Skin of body (tissue), 2 donors: ENCODE results near the gene PGAM2. TPM values are rescaled to one million over a fixed set of nuclear protein-coding genes. Genes with fewer than 3 reads are reported as not detected.

Experiments used
- DNase-seq: peaks from one replicate; lab custom pipeline; 2025; lab: John Stamatoyannopoulos, UW
- total RNA-seq: library from RNA; depleted of rRNA; stranded (reverse); fragments of >200 nt; gene quantifications from one replicate; pipeline ENCODE4 v1.2.3, GENCODE V29; 2014

PGAM2 gene
- total RNA-seq, 1 donor from 2014 or later, result 45.8 TPM

DNA sequence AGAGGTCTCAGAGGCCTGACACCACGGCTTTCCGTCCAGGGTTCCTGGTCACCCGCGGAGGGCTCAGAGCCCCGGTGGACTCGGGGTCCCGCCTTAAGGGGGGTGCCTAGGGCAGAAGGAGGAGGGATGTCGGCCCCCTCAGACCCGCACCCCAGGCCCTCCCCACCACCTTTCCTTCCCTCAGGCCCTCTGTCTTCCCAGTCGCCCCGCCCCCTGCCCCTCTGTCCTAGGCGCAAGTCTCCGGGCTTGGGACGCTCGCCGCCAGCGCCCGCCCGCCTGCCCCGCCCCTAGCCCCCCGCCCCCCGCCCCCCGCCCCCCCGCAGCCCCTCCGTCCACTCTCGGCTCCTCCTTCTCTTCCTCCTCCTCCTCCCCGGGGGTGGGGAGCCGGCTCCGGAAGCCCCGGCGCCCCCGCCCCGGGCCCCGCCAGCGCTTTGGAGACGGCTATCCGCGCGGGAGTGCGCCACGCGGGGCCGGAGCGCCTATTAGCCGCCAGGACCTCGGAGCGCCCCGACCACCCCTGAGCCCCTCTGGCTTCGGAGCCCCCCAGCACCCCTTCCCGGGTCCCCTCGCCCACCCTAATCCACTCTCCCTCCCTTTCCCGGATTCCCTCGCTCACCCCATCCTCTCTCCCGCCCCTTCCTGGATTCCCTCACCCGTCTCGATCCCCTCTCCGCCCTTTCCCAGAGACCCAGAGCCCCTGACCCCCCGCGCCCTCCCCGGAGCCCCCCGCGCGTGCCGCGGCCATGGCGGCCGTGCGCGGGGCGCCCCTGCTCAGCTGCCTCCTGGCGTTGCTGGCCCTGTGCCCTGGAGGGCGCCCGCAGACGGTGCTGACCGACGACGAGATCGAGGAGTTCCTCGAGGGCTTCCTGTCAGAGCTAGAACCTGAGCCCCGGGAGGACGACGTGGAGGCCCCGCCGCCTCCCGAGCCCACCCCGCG lies 38.8 kb upstream of the PGAM2 start, which contains the start of gene AEBP1:
TSS of gene AEBP1 (plus strand) at position 423 of the 937 bp plus-strand sequence. CDS start at position 744, 321 bp downstream.
- DNase-seq, result no peak

DNA sequence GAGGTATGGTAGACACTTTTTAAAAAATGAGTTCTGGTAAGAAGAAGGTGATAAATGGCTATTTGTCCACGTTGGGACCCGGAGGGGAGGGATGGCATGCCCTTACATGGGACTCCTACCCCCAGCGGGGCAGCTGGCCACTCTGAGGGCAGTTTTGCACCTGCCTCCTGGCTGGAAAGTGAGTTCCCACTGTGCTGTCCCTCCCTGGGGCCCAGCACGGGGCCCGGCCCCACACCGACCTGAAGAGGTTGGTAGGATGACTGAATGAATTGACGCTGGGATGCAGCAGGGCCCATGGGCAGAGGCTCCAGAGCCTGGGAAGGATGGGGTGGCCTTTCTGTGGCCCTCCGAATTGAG lies 38.2 kb upstream of the PGAM2 start:
- no peak for DNase-seq

DNA sequence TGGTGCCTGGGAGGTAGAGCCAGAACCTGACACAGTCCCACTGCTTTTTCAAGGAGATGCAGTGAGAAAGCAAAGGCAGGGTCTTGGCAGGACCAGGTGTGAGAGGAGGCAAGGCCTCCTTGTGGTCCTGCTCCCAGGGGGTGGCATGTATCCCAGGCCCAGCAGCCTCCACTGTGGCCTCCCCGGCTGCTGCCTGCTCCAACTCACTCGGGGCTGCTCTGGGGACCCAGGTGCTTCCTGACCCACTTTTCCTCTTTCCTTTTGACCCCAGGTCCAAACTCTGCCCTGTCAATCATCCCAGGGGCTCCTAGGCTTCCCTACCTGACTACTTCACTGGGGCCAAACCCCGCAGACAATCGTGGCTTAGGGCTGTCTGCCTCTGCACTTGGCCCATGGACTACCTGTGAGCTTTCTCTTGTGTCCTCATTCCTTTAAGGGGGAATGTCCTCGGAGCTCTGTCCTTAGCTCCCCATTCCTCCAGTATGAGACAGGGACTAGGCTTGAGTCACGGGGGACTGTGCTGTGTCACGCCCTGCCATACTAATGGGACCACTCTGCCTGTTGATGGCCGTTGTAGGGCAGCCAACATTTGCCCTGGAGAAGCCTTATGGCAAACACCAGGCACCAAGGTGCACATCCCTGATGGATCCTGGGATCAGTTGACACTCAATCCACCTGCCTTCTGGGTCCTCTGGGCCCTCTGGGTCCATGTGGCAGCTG lies 37.6 kb upstream of the PGAM2 start:
- no peak for DNase-seq

DNA sequence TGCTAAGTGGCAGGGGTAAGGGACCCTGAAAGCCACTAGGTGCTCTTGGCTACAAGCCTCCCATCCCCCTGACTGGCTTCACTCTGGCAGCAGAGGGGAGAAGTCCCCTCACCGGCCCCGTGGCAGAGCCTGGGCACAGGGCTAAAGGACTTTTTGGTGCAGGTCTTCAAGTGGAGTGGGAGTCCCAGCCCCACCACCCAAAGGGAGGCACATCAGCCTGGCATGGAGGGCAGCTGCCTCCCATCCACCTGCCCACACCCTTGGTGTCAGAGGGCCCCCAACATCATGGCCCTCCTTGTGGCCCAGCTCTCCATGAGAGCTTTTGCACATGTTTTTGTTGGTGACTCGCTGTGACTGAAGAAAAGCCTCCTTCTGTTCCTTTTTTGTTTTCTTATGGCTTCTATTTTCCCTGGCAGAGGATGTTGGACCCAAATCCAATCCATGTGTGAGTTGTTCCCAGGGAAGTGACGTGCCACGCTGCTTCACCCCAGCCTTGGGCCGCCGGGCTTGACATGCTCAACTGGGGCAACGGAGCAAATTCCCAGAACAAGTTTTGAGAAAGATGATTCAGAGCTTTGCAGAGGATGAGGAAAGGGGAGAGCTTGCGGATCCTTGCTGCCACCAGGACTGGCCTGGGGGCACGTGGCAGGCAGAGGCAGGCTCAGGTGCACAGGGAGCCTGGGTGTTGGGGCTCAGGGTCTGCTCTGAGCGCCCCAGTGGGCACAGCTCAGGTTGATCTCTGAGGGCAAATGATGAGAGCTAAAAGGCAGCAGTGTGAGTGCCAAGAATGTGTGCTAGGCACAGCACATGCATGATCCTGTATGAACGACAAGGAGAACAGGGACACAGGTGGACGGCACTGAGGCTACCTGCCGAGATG lies 36.8 kb upstream of the PGAM2 start:
- DNase-seq, result peak; percentile 65

DNA sequence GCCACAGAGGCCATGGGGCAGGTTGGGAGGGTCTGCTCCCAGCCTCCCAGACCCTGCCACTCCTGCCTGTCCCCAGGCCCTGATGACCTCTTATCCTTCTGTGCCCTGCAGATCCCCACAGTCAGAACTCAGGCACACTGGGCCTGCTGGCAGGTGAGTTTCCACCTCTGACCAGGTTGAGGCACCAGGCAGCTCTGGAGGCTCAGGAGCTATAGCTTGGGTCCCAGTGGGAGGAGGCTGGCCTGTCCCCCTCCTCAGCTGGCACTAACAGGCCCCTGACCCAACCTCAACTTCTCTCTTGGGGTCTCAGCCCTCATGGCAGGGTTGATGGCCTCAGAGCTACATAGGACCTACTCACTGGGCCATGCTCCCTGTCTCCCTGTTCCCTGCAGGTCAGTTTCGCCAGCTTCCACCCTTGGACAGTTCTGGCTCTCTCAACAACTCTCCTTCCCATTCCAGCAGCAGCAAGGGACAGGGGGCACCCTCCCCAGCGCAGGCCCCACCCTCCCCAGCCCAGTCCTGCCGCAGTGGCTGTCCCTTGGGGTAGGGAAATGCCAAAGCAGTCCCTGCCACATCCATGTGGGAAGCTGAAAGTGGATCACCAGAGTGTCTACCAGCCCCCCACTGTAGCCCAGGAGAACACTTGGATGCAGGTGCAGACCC lies 36.1 kb upstream of the PGAM2 start:
- no peak for DNase-seq

DNA sequence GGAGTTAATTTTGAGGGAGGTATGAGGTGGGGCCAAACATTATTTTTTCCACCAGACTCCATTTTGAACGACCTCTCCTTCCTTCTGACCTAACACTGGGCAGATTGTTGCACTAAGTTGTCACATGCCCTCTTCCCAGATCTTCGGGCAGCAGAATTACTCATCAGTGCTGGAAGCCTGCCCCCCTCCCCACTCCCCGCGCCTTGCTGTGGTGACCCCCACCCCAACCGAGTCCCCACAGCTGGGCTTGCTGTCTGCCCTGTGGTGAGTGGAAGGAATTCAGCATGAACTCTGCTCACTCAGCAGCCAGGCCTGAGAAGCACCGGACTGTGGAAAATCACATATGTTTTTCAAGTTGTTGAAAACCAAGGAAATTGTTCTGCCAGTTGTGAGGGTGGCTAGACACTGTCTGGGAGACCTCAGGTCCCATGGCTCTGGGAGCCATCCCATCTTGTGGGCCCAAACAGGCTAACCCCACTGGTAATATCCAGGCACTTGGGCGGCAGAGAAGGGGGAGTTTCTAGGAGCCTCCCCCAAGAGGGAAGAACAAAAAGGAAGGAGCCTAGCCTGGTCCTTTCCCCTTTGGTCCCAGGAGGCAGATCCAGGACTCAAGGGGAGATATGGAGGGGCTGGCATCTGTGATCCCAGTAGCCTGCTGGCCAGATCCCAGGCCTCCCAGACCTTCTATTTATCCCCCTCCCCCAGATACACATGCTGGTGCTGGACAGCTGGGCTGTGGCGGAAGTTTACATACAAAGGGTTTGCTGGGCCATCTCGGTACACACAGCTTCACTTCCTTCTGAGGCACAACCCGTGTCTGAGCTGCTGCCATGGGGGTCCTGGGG lies 35.3 kb upstream of the PGAM2 start:
- DNase-seq, result no peak

DNA sequence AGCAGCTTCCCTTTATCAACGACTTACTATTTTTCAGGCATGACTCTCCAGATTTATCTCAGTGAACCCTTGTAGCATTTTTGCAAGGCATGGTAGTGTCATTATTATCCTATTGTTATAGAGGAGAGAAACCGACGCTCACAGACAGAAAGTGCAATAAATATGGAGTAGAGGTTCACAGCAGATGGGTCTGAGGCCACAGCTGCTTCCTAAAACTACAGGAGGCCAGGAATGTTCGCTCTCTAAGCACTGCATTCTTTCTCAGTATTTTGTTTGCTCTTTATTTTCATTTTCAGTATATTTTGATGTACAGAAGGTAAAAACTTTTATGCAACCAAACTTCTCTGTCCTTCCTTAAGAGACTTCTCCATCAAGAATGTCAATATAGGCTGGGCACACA lies 34.3 kb upstream of the PGAM2 start:
- peak; percentile 22 for DNase-seq

DNA sequence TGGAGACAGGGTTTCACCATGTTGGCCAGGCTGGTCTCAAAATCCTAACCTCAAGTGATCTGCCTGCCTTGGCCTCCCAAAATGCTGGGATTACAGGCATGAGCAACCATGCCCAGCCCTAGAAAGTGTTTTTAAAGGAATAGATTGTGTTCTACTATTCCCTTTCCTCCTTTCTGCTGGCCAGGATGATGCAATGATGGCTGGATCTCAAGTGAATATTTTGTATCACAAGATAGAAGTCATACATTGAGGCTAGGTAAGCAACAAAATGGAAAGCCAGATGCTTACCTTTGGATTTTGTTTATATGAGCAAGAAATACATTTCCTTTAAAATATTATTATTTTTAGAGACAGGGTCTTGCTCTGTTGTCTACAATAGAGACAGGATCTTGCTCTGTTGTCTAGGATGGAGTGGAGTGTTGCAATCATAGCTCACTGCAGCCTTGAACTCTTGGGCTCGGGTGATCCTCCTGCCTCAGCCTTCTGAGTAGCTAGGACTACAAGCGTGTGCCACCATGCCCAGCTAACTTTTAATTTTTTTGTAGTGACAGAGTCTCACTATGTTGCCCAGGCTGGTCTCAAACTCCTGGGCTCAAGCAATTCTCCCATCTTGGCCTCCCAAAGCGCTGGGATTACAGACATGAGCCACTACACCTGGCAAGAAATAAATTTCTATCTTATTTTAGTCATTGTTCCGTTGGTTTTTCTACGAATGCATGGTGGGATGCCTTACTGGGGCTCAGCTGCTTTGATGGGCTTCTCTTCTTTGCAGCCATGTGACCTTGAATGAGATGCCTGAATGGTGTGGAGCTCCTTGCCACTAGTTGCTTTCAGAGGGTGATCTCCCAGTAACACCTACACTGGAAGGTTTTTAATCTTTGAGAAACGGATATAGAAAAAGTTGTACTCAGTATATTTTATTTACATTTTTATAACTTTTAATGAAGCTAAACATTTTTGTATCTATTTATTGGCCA lies 33.0 kb upstream of the PGAM2 start:
- no peak for DNase-seq

DNA sequence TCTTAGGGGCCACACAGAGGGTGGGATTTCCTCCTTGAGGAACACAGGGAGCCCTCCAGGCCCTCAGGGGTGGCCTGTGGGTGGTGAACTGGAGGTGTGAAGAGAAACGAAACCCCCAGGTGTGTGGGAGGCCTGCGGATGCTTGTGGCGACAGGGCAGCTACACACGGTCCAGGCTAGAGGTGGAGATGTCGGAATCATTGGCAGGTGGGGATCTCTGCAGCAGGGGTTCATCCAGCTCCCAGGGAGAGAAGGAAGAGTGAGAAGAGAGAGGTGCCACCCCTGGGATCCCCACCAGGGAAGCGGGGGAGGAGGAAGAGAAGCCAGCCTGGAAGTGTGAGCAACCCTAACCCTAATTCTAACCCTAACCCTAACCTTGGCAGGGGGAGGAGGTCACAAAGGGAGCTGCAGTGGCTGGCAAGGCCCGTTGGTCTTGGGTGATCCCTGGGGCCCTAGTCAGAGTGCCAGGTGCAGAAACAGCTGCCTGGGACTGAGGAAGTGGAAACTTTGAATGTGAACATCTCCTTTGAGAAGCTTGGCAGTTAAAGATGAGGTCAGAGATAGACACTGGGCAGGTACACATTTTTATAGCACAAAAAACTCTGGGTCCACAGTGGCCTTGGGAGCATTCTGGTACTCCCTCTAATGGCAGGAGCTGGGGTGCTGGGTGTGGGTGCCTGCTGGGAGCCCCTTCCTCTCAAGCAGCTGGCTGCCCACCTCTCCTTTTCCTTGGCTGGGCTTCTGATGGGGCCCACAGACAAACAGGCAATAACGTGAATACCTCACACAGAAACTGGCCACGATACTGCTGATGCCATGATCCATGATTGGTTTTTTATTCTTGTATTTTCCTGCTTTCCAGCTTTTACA lies 31.9 kb upstream of the PGAM2 start:
- DNase-seq, result no peak

DNA sequence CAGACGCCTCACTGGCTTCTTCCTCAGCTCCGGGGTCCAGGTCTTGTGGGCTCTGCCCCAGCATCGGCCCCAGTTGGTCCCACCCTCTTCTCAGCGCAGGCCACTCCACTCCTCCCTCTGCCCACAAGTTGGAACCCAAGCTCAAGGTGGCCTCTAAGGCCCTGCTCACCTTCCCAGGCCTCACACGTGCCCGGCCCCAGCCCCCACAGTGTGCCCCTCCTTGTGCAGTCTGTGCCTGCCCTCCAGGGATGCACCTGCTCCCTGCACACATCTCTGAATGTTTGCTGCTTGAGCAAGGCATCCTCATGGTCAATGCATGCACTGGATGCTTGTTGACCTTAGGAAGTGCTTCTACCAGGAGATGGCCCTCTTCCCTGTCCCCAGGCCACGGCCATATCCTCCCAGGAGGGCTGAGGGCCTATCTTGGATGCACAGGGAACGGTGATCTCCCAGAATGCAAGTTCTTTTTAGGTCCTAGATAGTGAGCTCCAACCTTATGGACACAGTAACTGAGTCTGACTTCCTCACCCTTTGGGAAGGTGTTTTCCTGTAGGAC lies 31.0 kb upstream of the PGAM2 start:
- no peak for DNase-seq

DNA sequence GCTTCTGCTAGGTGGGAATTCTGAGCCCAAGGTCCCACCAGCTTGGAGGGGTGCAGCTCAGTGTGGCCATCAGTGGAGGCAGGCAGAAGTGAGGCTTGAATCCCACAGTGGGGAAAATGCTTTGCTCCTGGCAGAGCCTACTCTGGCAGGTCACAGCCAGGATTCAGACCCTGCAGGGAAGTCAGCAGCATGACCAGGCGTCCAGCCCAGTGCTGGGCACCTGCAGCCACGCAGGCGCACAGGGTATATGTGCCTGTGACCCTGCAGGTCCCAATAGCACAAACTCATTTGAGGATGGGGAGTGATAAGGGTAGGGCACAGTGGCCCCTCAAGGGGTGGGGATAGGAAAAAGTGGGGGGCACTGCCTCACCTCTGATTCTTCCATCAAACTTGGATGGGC lies 30.4 kb upstream of the PGAM2 start:
- DNase-seq, result no peak

DNA sequence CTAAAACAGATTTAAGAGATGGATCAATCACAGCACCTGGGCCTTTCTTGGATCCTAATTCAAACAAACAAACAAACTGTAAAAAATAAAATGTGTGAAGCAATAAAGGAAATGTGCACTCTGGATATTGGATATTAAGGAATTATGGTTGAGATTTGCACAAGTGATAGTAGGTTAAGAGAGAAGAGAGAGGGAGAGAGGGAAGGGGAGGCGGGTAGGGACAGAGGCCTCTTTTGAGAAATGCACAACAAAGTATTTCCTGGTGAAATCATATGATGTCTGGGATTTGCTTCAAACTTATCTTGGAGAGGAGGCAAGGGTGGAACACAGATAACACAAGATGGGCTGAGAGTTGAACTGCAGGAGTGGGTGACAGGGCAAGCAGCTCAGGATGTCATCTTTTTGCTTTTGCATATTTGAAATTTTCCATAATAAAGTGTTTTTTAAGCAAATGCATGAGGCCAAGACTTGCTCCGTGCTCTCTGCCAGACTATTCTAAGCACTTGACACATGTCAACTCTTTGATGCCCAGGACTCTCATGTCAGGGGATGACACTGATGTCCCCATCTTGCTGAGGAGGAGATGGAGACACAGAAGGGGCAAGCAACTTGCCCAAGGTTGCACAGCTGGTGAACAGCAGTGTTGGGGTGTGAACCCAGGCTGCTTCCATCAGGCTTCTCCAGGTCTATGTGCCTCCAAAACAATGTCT lies 29.7 kb upstream of the PGAM2 start:
- peak; percentile 30 for DNase-seq

DNA sequence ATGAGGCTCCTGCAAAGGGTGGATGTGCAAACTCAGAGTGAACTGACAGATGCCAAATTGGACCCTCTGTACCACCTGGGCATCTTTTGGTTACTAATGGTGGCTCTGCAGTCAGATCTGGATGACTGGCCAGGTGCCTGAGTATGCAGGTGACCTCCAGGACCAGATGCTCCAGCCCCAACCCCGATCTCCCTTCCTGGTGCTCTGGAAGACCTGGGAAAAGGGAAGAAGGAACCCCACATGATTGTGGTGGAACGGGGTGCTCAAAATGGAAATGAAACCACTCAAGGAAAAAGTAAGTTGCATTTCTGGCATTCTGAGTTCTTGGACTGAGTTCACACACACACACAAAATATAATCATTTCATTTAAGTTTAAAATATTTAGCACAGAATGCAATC lies 29.0 kb upstream of the PGAM2 start:
- no peak for DNase-seq

DNA sequence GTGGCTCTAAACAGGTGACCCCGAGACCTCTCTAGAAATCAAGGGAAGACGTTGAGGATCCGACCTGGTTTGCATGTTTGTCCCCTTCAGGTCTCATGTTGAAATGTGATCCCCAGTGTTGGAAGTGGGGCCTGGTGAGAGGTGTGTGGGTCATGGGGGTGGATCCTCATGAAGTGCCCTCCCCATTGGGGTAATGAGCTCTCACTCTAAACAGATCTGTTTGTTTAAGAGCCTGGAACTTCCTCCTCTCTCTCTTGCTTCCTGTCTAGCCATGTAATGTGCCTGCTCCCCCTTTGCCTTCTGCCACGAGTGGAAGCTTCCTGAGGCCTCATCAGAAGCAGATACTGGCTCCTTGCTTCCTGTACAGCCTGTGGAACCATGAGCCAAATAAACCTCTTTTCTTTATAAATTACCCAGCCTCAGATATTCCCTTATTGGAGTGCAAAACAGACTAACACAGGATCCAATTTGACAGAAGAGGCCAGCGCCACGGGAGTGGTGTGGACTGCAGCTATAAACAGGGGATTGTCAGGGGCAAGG lies 27.8 kb upstream of the PGAM2 start:
- no peak for DNase-seq

DNA sequence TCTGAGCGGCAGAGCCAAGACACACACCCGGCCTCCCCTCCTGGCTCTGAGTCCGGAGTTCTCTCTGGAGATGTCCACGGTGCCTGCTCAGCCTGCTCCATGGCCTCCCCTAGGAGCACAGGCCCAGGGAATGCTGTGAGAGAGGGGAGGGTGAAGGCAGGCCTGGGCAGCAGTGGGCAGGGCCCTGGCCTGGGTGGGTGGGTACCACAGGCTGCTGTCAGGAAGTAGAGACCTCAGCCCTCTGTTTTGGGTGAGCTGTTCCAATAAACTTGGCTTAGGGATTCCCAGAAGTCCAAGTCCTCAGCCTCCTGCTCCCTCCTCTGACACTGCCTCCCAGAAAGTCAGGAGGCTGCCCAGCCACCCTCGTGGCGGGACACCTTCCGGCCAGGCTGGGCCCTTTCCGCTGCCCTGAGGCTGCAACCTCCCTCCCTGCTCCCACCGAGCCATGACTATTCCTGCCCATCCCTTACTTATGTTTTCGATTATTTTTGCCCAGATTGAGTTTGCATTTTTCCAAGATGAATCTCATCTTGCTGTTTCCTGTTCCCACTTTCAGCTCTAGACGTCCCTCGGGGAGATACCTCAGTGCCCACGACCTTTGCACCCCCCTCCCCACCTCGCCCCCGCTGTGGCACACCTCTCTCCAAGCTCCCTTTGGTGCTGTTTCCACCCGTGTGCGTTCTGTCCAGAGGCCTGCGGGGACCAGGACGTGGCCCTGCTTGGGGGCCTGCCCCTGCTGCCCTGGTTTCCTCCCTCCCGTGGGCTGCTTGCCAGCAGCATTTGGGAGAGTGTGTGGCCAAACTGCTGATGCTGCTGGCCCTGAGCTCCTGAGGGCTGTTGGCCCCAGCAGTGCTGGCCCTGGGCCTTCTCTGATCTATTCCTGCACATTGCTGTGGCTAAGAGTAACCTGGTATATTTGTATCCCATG lies 22.8 kb upstream of the PGAM2 start:
- DNase-seq, result peak; percentile 21

DNA sequence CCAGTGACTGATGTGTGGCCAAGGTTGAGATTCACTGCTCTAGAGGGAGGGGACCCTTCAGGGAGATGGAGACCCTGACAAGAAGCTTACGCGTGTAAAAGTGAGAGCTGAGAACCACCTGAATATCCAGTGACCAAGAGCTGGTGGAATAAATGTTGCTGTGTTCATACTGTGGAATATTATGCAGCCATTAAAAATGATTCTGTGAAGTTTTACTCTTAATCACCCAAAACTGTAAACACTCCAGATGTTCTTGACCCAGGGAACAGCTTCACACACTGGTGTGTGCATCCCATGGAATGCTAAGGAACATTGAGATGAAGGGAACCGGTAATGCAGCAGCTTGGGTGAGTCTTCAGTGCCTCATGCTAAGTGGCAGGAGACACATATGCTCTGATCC lies 21.3 kb upstream of the PGAM2 start:
- DNase-seq, result no peak
